ENCODE data around the gene HMSD.
A peak's percentile ranks its signal among the peaks of the same experiment; 100 is the strongest.

The HMSD gene

DNA sequence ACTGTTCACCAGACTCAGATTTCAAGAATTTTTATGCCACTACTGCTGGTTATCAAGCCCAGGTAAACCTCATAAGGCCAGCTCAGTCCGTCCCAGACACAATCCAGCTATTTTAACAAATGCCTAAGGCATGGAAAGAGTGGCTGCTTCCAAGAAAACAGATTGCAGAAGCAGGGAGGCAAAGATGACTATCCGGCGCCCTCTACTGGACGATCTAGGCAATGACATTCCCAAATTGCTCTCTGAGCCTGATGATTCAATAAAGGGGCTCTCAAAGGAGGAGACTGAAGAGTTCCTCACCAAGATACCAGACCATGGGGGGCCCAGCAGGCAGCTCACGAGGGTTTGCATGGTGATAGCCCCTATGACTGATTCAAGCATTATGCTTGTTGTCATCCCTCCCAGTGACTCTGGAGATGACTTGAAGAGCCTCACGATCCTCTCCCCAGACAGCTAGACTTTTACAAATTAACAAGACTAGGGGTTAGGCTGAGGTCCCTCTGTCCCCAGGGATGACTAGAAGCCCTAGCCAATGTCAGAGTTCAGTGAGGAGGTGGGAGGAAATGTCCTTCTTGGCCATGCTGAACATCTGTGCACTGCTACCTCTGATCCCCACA, 45.8 kb downstream of the HMSD start:
- DNase-seq = peak; percentile 45
- no peak for ATAC-seq

DNA sequence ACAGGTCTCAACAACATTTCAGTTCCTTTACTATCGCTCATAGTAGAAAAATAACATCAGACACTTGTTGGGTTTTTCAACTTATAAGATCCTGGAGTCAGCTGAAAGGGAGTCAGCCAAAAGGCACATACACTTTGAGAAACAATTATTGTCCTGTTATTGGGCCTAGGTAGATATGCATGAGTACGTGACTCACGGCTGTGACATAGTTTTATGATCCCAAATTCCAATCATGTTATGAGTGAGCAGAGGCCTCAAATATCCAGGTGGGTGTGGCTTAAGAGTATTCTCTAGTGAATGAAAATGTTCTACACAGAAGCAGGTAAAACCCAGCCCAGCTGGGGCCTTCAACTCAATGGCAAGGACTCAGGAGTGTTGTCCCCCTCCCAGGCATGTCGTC, 47.9 kb downstream of the HMSD start:
- DNase-seq = no peak
- no peak for ATAC-seq

DNA sequence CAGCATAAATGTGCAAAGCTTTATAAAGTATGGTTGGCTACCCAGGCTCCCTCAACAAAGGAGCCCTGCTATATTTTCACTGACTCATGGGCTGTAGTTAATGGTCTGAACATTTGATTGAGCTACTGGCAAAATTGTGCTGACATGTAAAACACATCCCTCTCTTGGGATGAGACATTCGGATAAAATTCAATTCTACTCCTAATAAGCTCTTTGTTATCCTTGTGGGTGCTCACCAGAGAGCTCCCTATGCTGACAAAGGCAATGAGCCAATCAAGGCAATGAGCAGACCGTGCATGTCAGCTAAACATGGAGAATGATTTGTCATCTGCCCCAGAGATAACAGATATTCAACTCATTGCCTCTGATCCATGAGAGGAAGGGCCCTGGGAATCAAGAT, 48.5 kb downstream of the HMSD start:
- no peak for ATAC-seq

DNA sequence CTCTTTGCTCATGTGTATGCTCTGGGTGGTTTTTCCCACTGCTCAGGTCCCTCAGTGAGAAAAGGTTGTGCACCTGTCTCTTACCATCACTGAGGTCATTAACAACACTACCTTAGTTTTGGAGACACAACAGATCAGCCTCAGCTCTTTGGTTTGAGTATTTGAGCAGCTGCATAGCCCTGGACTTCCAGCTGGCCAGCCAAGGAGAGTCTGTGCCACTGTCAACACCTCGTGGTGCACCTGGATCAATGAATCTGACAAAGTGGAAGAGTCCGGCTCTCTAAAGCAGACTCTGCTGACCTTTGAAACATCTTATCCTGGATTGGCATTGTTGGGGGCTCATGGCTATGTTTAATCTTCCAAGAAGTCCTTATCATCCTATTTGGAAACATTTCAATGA, 50.8 kb downstream of the HMSD start:
- ATAC-seq (no peak), DNase-seq (no peak)

More for the DNA sequence above, 48.5 kb downstream of the HMSD start:
- no peak for DNase-seq

DNA sequence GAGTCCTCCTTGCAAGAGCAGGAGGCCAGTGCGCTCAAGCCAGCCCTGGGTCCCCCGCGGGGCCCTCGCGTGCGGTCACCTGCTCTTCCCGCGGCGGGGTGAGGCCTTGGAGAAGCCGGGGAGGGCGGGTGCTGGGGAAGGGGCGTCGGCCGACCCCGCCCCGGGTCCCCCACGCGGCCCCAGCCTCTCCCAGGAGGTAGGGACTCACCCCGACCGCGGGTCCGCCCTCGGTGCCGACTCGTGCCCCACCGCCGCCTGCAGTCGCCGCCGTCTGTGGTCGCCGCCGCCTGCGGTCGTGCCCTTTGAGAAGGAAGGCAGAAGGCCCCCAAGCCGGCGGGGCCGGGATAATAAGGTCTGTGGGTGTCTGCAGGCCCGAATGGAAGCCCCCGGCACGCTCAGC, 53.5 kb downstream of the HMSD start:
- ATAC-seq (no peak), DNase-seq (no peak)

DNA sequence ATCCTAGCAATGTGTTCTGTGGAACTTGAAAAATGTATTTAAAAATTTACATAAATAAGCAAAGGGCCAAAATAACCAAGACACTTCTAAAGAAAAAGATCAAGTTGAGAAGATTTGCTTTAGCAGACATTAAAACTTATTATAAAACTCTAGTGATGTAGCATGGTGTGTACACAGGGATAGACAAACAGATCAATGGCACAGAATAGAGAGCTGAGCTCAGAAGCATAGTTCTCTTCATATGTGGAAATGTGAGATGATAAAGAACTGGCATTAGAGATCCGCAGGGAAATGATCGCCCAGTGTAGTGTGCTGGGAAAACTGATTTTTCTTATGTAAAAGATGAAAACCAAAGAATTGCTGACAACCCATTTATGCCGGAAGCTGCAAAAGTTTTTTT, 60.2 kb downstream of the HMSD start:
- ATAC-seq (no peak), DNase-seq (no peak)
